ENCODE measurements around the gene SLC25A21.

The SLC25A21 gene

DNA sequence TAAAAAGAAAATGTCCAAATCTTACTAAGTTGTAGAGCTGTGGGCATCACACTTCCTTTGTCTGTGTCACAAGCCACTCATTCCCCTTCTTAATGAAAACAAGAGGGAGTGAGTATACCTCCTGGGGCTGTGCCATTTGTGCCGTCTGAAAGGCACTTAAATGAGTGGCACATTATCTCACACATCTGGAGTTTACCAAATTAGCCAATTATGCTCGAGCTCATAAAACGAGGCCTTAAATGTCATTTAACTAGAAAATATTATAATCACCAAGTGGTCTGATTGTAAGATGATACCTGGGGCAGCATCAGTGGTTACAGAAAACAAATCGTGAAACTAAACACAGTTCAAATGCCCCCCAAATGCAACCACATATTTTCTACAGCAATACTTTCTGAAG, 364.7 kb downstream of the SLC25A21 start:
- no peak overlapping the region for H3K4me3 ChIP-seq (ENCODE audit: low read depth, low read length)
- TF ChIP-seq, protein P1, sequence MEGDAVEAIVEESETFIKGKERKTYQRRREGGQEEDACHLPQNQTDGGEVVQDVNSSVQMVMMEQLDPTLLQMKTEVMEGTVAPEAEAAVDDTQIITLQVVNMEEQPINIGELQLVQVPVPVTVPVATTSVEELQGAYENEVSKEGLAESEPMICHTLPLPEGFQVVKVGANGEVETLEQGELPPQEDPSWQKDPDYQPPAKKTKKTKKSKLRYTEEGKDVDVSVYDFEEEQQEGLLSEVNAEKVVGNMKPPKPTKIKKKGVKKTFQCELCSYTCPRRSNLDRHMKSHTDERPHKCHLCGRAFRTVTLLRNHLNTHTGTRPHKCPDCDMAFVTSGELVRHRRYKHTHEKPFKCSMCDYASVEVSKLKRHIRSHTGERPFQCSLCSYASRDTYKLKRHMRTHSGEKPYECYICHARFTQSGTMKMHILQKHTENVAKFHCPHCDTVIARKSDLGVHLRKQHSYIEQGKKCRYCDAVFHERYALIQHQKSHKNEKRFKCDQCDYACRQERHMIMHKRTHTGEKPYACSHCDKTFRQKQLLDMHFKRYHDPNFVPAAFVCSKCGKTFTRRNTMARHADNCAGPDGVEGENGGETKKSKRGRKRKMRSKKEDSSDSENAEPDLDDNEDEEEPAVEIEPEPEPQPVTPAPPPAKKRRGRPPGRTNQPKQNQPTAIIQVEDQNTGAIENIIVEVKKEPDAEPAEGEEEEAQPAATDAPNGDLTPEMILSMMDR (IDR thresholded peaks at IDR 0.05; ENCODE audit: low read depth, low read length, missing control alignments): no peak

DNA sequence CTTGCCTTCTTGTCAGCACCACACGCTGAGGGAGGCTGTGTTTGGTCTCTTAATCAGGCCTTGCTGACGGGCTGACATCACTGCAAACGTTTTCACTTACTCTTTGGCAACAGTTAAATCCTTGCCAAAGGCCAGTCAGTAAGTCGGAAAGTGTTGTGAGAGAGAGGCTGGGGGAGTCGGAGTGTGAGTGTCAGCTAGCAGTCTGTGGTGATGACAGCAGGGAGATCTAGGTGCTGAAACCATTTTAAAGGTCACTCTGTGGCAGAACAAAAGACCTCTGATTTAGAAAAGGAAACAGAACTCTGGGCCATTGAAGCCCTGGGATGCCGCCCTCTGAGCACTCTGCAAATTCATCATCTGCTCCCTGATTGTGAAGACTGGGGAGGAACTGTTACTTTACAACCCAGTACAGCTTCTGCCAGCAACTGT, 367.3 kb downstream of the SLC25A21 start:
- DNase-seq (ENCODE audit: low read depth): no peak
- in situ Hi-C loops (cut with HindIII; ENCODE audit: low sequenced_read_pairs): no loop called here
- TF ChIP-seq, protein P1 (IDR thresholded peaks at IDR 0.05; ENCODE audit: low read depth, low read length, missing control alignments): no peak
- no peak overlapping the region for H3K4me3 ChIP-seq (ENCODE audit: low read depth, low read length)

More for the DNA sequence above, 364.7 kb downstream of the SLC25A21 start:
- in situ Hi-C loops (cut with HindIII; ENCODE audit: low sequenced_read_pairs): no loop called here
- DNase-seq (ENCODE audit: low read depth): no peak

DNA sequence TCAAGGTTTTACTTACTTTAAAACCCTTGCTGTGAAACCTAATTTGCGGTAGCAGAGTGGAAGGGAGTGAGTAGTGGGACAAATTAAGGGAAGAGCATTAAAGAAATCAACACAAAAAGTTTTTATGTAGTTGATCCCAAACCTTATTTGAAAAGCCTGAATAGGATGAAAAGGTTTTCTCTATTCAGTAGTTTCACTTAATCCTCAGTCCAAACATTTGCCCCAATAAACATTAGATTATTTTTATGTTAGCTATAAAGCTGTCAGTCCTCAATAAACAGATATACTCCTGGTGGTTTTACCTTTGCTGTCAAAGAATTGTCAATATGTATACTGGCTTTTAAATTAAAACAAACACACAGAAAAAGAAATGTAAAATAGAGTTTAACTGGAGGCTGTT, 374.8 kb downstream of the SLC25A21 start:
- in situ Hi-C loops (cut with HindIII; ENCODE audit: low sequenced_read_pairs): no loop called here
- no peak for DNase-seq (ENCODE audit: low read depth)
- TF ChIP-seq, protein P1 (IDR thresholded peaks at IDR 0.05; ENCODE audit: low read depth, low read length, missing control alignments): no peak

DNA sequence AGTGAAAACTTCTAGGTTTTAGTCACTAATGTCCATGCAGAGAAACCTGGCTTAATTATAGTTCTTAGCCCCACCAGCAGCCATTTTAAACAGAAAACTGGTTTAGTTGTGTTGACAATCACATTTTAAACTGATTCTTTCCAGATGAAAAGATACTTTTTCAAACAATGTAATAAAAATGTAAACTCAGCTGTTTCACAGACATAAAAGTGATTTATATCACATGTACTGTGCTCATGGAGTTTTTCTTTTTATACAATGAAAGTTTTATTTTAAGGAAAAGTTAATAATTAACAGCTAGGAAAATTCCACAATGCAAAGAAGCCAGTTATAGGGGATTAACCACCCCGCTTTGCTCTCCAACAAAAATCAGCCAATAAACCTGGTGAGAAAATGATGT, 381.0 kb downstream of the SLC25A21 start:
- no peak for DNase-seq (ENCODE audit: low read depth)
- TF ChIP-seq, protein P1 (IDR thresholded peaks at IDR 0.05; ENCODE audit: low read depth, low read length, missing control alignments): no peak
- no peak overlapping the region for H3K4me3 ChIP-seq (ENCODE audit: low read depth, low read length)
- in situ Hi-C loops (cut with HindIII; ENCODE audit: low sequenced_read_pairs): no loop called here

More for the DNA sequence above, 374.8 kb downstream of the SLC25A21 start:
- no peak overlapping the region for H3K4me3 ChIP-seq (ENCODE audit: low read depth, low read length)

DNA sequence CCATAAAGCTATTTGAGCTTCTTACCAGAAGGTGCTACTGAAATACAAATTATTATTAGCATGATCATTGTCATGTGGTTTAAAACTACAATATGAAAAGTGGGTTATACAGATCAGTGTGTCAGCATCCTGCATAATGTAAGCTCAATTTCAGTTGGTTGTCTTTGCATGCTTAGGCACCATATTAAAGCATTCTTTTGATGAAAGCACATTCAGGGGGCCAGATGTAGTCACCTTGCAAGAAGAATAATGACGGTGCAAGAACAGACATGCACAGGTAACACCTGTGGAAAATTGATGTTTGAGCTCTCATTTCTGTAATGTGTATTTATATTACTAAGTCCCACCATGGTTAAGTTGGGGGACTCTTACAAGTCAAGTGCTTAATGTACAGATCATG, 386.9 kb downstream of the SLC25A21 start:
- DNase-seq (ENCODE audit: low read depth): no peak
- in situ Hi-C loops (cut with HindIII; ENCODE audit: low sequenced_read_pairs): no loop called here

DNA sequence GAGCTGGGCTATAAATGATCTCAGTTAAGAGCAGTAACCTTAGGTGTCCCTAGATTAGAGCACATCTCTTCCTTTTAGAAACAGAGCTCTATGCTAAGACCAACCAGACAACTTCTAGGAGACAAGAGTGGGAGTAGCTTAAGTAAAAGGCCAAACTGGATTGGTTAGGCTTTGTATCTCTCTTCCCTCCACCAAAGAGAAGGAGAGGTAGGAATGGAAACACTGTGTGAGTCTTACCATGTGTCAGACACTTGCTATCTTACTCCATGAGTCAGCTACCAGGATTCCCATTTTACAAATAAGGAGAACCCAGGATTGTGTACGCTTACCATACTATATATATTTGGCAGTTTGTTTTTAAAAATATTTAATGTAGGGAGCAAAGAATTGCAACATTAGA, 387.9 kb downstream of the SLC25A21 start:
- no peak overlapping the region for H3K4me3 ChIP-seq (ENCODE audit: low read depth, low read length)
- in situ Hi-C loops (cut with HindIII; ENCODE audit: low sequenced_read_pairs): no loop called here
- TF ChIP-seq, protein P1 (IDR thresholded peaks at IDR 0.05; ENCODE audit: low read depth, low read length, missing control alignments): no peak
- DNase-seq (ENCODE audit: low read depth): no peak

More for the DNA sequence above, 386.9 kb downstream of the SLC25A21 start:
- TF ChIP-seq, protein P1 (IDR thresholded peaks at IDR 0.05; ENCODE audit: low read depth, low read length, missing control alignments): no peak
- H3K4me3 ChIP-seq (ENCODE audit: low read depth, low read length): no peak overlapping the region

DNA sequence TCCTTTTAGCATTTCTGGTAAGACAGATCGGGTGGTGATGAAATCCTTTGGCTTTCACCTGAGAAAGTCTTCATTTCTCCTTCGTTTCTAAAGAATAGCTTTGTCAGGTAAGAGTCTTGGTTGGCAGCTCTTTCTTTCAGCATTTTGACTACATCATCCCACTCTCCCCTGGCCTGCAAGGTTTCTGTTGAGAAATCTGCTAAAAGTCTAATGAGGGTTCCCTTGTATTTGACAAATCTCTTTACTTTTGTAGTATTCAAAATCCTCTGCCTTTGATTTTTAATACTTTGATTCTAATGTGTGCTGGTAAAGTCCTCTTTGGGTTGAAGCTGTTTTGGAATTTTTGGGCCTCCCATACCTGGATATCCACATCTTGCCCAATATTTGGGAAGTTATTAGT, 390.5 kb downstream of the SLC25A21 start:
- in situ Hi-C loops (cut with HindIII; ENCODE audit: low sequenced_read_pairs): no loop called here
- DNase-seq (ENCODE audit: low read depth): no peak
- TF ChIP-seq, protein P1 (IDR thresholded peaks at IDR 0.05; ENCODE audit: low read depth, low read length, missing control alignments): no peak
- no peak overlapping the region for H3K4me3 ChIP-seq (ENCODE audit: low read depth, low read length)

Measured in astrocyte of the cerebellum (primary cell).